ENCODE measurements around the gene TMEM178B. TPM values are rescaled to one million over a fixed set of nuclear protein-coding genes. Genes with fewer than 3 reads are reported as not detected.

Gene TMEM178B
- total and polyA plus RNA-seq, 2 donors (not counting 1 experiment from before 2014, with no cell fraction given): 0.28 to 0.96 TPM

DNA sequence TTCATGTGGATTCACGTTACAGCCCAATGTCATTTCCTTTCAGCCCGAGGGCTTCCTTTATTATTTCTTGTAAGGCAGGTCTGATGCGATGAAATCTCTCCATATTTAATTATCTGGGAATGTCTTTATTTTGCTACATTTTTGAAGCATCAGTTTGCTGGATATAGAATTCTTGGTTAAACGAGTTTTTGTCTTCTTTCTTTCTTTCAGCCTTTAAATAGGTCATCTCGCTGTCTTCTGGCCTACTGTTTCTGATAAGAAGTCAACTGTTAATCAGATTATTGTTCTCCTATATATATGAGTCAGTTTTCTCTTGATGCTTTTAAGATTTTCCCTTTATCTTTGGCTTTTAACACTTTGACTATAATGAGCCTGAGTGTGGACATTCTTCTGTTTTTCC lies 184.7 kb downstream of the TMEM178B start:
- Mint-ChIP-seq H3K27ac (no peak overlapping the region), H3K27me3 (peaks cover 12% of the 10 kb centered on the region), H3K4me3 (no peak overlapping the region), H3K4me1 (no peaks in the 10 kb centered on the region), H3K9me3 (ENCODE audit: insufficient read depth) (peaks cover 11% of the 10 kb centered on the region)
- CTCF ChIA-PET: no interaction called here
- WGBS (ENCODE audit: insufficient coverage): no CpG with 5 or more reads among the region's 5 CpGs
- TF ChIP-seq, protein P1, sequence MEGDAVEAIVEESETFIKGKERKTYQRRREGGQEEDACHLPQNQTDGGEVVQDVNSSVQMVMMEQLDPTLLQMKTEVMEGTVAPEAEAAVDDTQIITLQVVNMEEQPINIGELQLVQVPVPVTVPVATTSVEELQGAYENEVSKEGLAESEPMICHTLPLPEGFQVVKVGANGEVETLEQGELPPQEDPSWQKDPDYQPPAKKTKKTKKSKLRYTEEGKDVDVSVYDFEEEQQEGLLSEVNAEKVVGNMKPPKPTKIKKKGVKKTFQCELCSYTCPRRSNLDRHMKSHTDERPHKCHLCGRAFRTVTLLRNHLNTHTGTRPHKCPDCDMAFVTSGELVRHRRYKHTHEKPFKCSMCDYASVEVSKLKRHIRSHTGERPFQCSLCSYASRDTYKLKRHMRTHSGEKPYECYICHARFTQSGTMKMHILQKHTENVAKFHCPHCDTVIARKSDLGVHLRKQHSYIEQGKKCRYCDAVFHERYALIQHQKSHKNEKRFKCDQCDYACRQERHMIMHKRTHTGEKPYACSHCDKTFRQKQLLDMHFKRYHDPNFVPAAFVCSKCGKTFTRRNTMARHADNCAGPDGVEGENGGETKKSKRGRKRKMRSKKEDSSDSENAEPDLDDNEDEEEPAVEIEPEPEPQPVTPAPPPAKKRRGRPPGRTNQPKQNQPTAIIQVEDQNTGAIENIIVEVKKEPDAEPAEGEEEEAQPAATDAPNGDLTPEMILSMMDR (IDR thresholded peaks at IDR 0.05): no peak
- no peak for TF ChIP-seq EZH2 (IDR thresholded peaks at IDR 0.05; ENCODE audit: borderline replicate concordance, insufficient read depth, low read depth, low read length, poor library complexity, severe bottlenecking)
- Histone ChIP-seq H3K27ac (ENCODE audit: low read length in 2 of 2) (no peak overlapping the region), H3K27me3 (replicated peaks in 1 of 4; ENCODE audit: control extremely low read depth in 1 of 4, control insufficient read depth in 3 of 4, insufficient read depth in 4 of 4, low read length in 3 of 4) (no peaks in the 10 kb centered on the region), H3K36me3 (replicated peaks in 1 of 2; ENCODE audit: control extremely low read depth in 1 of 2, control insufficient read depth in 1 of 2, extremely low read depth in 1 of 2, insufficient read depth in 2 of 2, low read length in 1 of 2) (no peaks in the 10 kb centered on the region), H3K9me3 (ENCODE audit: control extremely low read depth in 1 of 3, control insufficient read depth in 2 of 3, insufficient read depth in 1 of 3, low read length in 2 of 3) (peaks cover 3 to 8% (median 3%) of the 10 kb centered on the region in 3 donors), H3K79me2 (ENCODE audit: control insufficient read depth, insufficient read depth, low read length) (no peaks in the 10 kb centered on the region), H3K4me3 (ENCODE audit: control extremely low read depth in 1 of 5, extremely low read depth in 1 of 5, insufficient read depth in 1 of 5, low read depth in 2 of 5, low read length in 4 of 5) (no peak overlapping the region), H3K4me2 (replicated peaks; ENCODE audit: low read depth, low read length, poor library complexity, severe bottlenecking) (no peak overlapping the region), H3K9ac (ENCODE audit: low read length) (no peak overlapping the region), H4K20me1 (ENCODE audit: control insufficient read depth, insufficient read depth, low read length, poor library complexity, severe bottlenecking) (no peaks in the 10 kb centered on the region), H2AFZ (ENCODE audit: insufficient read depth, low read depth, low read length, poor library complexity, severe bottlenecking) (no peak overlapping the region), H3K4me1 (ENCODE audit: control insufficient read depth in 2 of 2, insufficient read depth in 2 of 2, low read length in 2 of 2) (no peaks in the 10 kb centered on the region)
- ATAC-seq (ENCODE audit: low read depth): no peak
- no peak for DNase-seq
- intact Hi-C loops (cut with micrococcal nuclease): no loop called here
- POLR2A ChIA-PET: no interaction called here

DNA sequence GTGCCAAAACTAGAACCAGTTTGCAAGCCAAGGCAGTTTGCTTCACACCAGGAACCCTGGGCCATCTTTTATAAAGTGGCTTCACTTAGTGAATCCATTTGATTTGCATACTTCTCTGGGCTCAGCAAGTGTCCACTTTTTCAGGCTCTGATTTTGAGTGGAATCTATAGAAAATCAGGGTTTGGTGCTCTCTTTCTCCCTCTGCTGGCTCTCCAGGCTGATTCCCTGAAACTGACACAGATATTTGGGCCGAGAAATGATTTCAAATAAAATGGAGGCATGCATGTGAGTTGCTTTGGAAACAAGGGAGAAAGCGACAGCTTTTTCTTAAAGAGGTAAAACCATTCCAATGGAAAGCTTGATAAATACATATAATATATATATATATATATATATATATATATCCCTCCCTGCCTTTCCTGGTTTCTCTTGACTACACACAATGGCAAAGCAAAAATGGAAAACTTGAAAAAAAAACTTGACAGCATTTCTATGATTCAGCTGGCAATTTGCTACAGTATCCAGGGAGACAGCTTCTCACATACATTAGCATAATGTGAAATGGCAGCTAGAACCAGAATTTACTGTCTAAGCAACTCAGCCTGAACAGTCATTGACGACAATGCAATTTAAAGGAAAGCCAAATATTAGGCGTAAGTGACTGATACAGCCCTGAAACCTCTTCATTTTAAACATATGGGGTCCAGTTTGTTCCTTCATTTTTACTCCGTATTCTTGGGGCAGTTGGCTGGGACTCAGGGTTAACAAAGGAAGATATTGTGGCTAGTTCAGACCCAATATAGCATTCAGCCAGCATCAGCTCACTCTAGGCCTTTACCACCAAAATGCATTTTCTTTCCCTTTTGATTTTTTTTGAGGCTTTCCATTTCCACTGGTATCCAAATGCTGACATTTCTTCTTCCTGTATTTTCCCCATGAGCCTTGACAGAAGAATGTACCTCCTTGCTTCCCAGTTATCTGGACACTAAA lies 188.5 kb downstream of the TMEM178B start:
- no peaks in the 10 kb centered on the region for H3K36me3 ChIP-seq (replicated peaks in 1 of 2; ENCODE audit: control extremely low read depth in 1 of 2, control insufficient read depth in 1 of 2, extremely low read depth in 1 of 2, insufficient read depth in 2 of 2, low read length in 1 of 2)
- ChIA-PET CTCF (no interaction called here), POLR2A (no interaction called here)
- Mint-ChIP-seq H3K4me1 (no peaks in the 10 kb centered on the region), H3K27me3 (peaks cover 8% of the 10 kb centered on the region), H3K9me3 (ENCODE audit: insufficient read depth) (peaks cover 6% of the 10 kb centered on the region), H3K4me3 (no peak overlapping the region), H3K27ac (no peak overlapping the region)
- TF ChIP-seq, protein P1 (IDR thresholded peaks at IDR 0.05): no peak
- no peak for TF ChIP-seq EZH2 (IDR thresholded peaks at IDR 0.05; ENCODE audit: borderline replicate concordance, insufficient read depth, low read depth, low read length, poor library complexity, severe bottlenecking)
- intact Hi-C loops (cut with micrococcal nuclease): no loop called here
- H3K4me1 ChIP-seq (ENCODE audit: control insufficient read depth in 2 of 2, insufficient read depth in 2 of 2, low read length in 2 of 2): no peaks in the 10 kb centered on the region
- H3K27ac ChIP-seq (ENCODE audit: low read length in 2 of 2): no peak overlapping the region
- H3K4me2 ChIP-seq (replicated peaks; ENCODE audit: low read depth, low read length, poor library complexity, severe bottlenecking): no peak overlapping the region
- WGBS (ENCODE audit: insufficient coverage): 90% methylated on average over 2 of the region's 5 CpGs
- no peak overlapping the region for H3K4me3 ChIP-seq (ENCODE audit: control extremely low read depth in 1 of 5, extremely low read depth in 1 of 5, insufficient read depth in 1 of 5, low read depth in 2 of 5, low read length in 4 of 5)
- peaks cover 3% of the 10 kb centered on the region in 3 donors for H3K9me3 ChIP-seq (ENCODE audit: control extremely low read depth in 1 of 3, control insufficient read depth in 2 of 3, insufficient read depth in 1 of 3, low read length in 2 of 3)
- H3K9ac ChIP-seq (ENCODE audit: low read length): no peak overlapping the region
- DNase-seq (no peak), ATAC-seq (ENCODE audit: low read depth) (no peak)
- no peaks in the 10 kb centered on the region for H3K79me2 ChIP-seq (ENCODE audit: control insufficient read depth, insufficient read depth, low read length)
- H2AFZ ChIP-seq (ENCODE audit: insufficient read depth, low read depth, low read length, poor library complexity, severe bottlenecking): no peak overlapping the region
- no peaks in the 10 kb centered on the region for H4K20me1 ChIP-seq (ENCODE audit: control insufficient read depth, insufficient read depth, low read length, poor library complexity, severe bottlenecking)
- no peaks in the 10 kb centered on the region for H3K27me3 ChIP-seq (replicated peaks in 1 of 4; ENCODE audit: control extremely low read depth in 1 of 4, control insufficient read depth in 3 of 4, insufficient read depth in 4 of 4, low read length in 3 of 4)

All from B cell (primary cell).